ENCODE data around the gene VIM. TPM values are rescaled to one million over a fixed set of nuclear protein-coding genes. Genes with fewer than 3 reads are reported as not detected.

The VIM gene
- total and polyA plus RNA-seq, 2 of the 4 experiments (the other 2 are of a cell fraction): 4,502 to 6,735 TPM

DNA sequence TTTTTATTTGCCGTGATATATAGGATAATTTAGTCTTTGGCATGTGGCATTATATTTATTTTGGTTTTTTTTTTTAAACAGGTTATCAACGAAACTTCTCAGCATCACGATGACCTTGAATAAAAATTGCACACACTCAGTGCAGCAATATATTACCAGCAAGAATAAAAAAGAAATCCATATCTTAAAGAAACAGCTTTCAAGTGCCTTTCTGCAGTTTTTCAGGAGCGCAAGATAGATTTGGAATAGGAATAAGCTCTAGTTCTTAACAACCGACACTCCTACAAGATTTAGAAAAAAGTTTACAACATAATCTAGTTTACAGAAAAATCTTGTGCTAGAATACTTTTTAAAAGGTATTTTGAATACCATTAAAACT is 9.1 kb downstream of the VIM start:
- Histone ChIP-seq H2AFZ (replicated peaks; ENCODE audit: low read length, poor library complexity) (no peak overlapping the region), H2BK20ac (ENCODE audit: low read depth, low read length) (no peak overlapping the region), H4K5ac (ENCODE audit: low read depth, low read length) (no peak overlapping the region), H2BK5ac (ENCODE audit: low read depth, low read length, poor library complexity, severe bottlenecking) (no peak overlapping the region), H3K9me1 (ENCODE audit: insufficient read depth, low read length) (no peaks in the 10 kb centered on the region), H4K8ac (ENCODE audit: low read depth in 2 of 2, low read length in 2 of 2) (no peak overlapping the region), H2BK120ac (ENCODE audit: low read depth, low read length) (no peak overlapping the region), H3K23ac (ENCODE audit: low read depth, low read length) (no peak overlapping the region), H3K9me3 (ENCODE audit: control insufficient read depth, insufficient read depth, low read length) (peaks cover 3% of the 10 kb centered on the region; the same call in 1 of the 2 replicates), H3K9ac (ENCODE audit: low read depth, low read length) (no peak overlapping the region), H3K4ac (ENCODE audit: low read depth, low read length) (no peak overlapping the region), H3K4me3 (ENCODE audit: insufficient read depth, low read depth, low read length) (no peak overlapping the region), H3K4me2 (ENCODE audit: low read depth, low read length) (no peak overlapping the region), H3K79me1 (ENCODE audit: low read depth in 1 of 2, low read length in 2 of 2) (peaks cover 15 to 29% of the 10 kb centered on the region in 2 experiments), H2AK9ac (replicated peaks; ENCODE audit: low read depth, low read length, poor library complexity) (no peak overlapping the region), H3K27me3 (ENCODE audit: control insufficient read depth, insufficient read depth, low read length) (no peaks in the 10 kb centered on the region), H4K20me1 (ENCODE audit: insufficient read depth, low read length) (peaks cover 66% of the 10 kb centered on the region), H3K27ac (ENCODE audit: insufficient read depth, low read length) (no peak overlapping the region), H3K4me1 (ENCODE audit: control insufficient read depth, insufficient read depth, low read length) (peaks cover 11% of the 10 kb centered on the region), H3K18ac (ENCODE audit: low read depth, low read length) (no peak overlapping the region), H2AK5ac (ENCODE audit: low read depth, low read length) (no peak overlapping the region), H4K91ac (ENCODE audit: insufficient read depth, low read depth, low read length) (no peak overlapping the region), H3K36me3 (ENCODE audit: control insufficient read depth, insufficient read depth, low read length) (peaks cover 37% of the 10 kb centered on the region), H2BK15ac (ENCODE audit: low read depth, low read length) (no peak overlapping the region), H3K14ac (replicated peaks; ENCODE audit: low read depth, low read length) (no peak overlapping the region), H3K56ac (ENCODE audit: extremely low read depth, insufficient read depth, low read length) (no peak overlapping the region)
- TF ChIP-seq, protein P1, sequence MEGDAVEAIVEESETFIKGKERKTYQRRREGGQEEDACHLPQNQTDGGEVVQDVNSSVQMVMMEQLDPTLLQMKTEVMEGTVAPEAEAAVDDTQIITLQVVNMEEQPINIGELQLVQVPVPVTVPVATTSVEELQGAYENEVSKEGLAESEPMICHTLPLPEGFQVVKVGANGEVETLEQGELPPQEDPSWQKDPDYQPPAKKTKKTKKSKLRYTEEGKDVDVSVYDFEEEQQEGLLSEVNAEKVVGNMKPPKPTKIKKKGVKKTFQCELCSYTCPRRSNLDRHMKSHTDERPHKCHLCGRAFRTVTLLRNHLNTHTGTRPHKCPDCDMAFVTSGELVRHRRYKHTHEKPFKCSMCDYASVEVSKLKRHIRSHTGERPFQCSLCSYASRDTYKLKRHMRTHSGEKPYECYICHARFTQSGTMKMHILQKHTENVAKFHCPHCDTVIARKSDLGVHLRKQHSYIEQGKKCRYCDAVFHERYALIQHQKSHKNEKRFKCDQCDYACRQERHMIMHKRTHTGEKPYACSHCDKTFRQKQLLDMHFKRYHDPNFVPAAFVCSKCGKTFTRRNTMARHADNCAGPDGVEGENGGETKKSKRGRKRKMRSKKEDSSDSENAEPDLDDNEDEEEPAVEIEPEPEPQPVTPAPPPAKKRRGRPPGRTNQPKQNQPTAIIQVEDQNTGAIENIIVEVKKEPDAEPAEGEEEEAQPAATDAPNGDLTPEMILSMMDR (conservative IDR thresholded peaks at IDR 0.05; ENCODE audit: low read depth, low read length): no peak
- TF ChIP-seq RCOR1 (IDR thresholded peaks at IDR 0.05; ENCODE audit: insufficient replicate concordance, low read length) (no peak), MAZ (IDR thresholded peaks at IDR 0.05; ENCODE audit: borderline replicate concordance, low read depth, low read length) (no peak), MAFK (IDR thresholded peaks at IDR 0.05; ENCODE audit: low read depth, low read length) (no peak), MXI1 (IDR thresholded peaks at IDR 0.05; ENCODE audit: borderline replicate concordance, low read depth, low read length) (no peak), RAD21 (IDR thresholded peaks at IDR 0.05; ENCODE audit: low read length) (no peak), NFE2L2 (IDR thresholded peaks at IDR 0.05; ENCODE audit: low read depth, low read length) (no peak), CEBPB (IDR thresholded peaks at IDR 0.05; ENCODE audit: low read depth, low read length) (no peak), BHLHE40 (IDR thresholded peaks at IDR 0.05; ENCODE audit: low read depth, low read length) (no peak), RFX5 (IDR thresholded peaks at IDR 0.05; ENCODE audit: low read depth, low read length) (no peak), FOS (IDR thresholded peaks at IDR 0.05; ENCODE audit: low read depth, low read length) (no peak)
- BruUV-seq (replicated peaks): no TSS peak
- ChIA-PET CTCF (no interaction called here), POLR2A (ENCODE audit: unreplicated experiment) (no interaction called here)
- dilution Hi-C loops (cut with HindIII; ENCODE audit: low sequenced_read_pairs, unreplicated experiment) (no loop called here), intact Hi-C loops (cut with micrococcal nuclease) (no loop called here), in situ Hi-C loops (cut with MboI; ENCODE audit: low sequenced_read_pairs) (no loop called here)
- DNase-seq: no peak
- no peak for ATAC-seq (ENCODE audit: low read depth)
- WGBS, 2 experiments (ENCODE audit: extremely low coverage in 2 of 2, insufficient read length in 1 of 2): no CpG with 5 or more reads among the region's 5 CpGs

Measured in IMR-90 (cell line).